Skeletal muscle satellite cell (primary cell): Measurements from ENCODE around the gene SOX6. TPM values are rescaled to one million over a fixed set of nuclear protein-coding genes. Genes with fewer than 3 reads are reported as not detected.
"Not testable (repeated sequence)": the region's sequence is repeated elsewhere in the genome, so short reads cannot be mapped to it uniquely, and the experiment has no call there.

Experiments
- H3K27me3 ChIP-seq: 2 replicates; pipeline ENCODE4 v1.7.0; 2013; ENCODE audit warnings: low read length; ENCODE audit not compliant: control insufficient read depth, insufficient read depth
- H3K36me3 ChIP-seq: 2 replicates; pipeline ENCODE4 v1.7.0; 2013; ENCODE audit warnings: mild to moderate bottlenecking, control low read depth, low read length; ENCODE audit not compliant: insufficient read depth
- H3K4me1 ChIP-seq: 2 replicates; pipeline ENCODE4 v1.7.0; 2013; ENCODE audit warnings: low read length; ENCODE audit not compliant: control insufficient read depth, insufficient read depth
- H3K4me2 ChIP-seq: 2 replicates; pipeline ENCODE4 v1.7.0; 2013; ENCODE audit warnings: mild to moderate bottlenecking, low read length
- H3K4me3 ChIP-seq: 2 replicates; pipeline ENCODE4 v1.7.0; 2013; ENCODE audit warnings: low read length
- H3K9ac ChIP-seq: 2 replicates; pipeline ENCODE4 v1.7.0; 2013; ENCODE audit warnings: mild to moderate bottlenecking, low read depth, low read length, moderate library complexity
- H3K9me3 ChIP-seq: replicated peaks from 2 replicates; pipeline ENCODE4 v1.7.0; 2013; ENCODE audit warnings: mild to moderate bottlenecking, control low read depth, low read length
- total RNA-seq: library from RNA; depleted of rRNA; stranded (reverse); fragments of >200 nt; gene quantifications from 2 replicates; pipeline ENCODE4 v1.2.3, GENCODE V29; 2012; rRNA removed

Gene SOX6
- 0.51 and 0.66 TPM in 2 replicates for total RNA-seq

DNA sequence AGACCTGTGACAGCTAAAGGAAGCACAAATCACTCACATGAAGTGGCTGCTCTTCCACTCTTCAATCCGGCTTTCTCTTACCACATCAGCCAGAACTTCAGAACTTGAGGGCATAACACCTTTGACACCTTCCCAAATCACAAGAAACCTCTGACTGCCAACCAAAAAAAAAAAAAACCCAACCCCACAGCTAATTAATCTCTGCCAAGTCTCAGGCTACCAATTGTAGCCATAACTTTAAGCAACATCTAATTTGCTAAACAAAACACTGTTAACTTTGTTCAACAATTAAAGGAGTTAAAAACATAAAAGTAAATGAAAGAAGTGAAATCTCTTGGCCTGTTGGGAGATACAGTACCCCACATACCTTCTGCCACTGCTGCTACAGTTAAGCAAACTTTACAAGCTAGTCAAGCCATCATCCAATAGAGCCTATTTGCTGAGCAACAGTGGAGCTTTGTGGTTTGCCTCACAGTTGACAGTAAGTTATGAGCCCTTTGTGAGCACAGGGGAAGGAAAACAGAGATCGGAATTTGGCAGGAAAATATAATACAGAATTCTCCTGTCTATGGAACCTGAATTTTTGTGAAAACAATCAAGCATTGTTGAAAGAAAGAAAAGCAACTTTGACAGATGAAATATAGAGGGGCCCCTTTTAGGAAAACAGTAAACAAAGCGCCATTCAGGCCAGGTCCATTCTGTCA lies at the start of gene SOX6:
Gene SOX6, minus strand, starts transcription at position 490 of the 704 bp plus-strand sequence. CDS start 15,298 bp downstream, outside the sequence.
- Histone ChIP-seq H3K27me3 (no peaks in the 10 kb centered on the region), H3K9ac (no peak within 1 kb of the TSS), H3K4me1 (peaks cover 9% of the 10 kb centered on the region), H3K4me3 (no peak within 1 kb of the TSS), H3K4me2 (peak within 1 kb of the TSS; percentile 3), H3K36me3 (no peaks in the 10 kb centered on the region), H3K9me3 (no peaks in the 10 kb centered on the region)

DNA sequence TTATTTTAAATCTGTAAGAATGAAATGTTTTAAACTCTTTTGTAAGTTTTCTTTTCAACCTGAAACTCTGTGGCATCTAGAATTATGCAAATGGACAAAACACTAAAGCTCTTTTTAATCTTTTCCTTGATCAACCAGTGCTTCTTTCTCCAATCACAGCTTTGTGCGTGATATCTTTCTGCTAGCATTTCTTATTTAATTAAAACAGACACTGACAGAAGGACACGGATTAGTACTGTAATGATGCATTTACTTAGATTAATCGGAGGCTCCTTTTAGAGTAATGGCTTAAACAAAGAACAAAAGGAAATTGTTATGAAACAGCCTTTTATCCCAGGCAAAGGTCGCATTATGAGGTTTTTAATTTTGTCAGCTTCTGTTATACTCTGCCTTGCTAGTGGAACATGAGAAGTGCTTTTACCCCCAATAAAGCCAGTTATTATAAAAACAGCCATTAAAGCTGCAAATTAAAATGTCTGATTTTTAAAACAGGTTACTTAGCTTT lies 48.5 kb upstream of the SOX6 start:
- Histone ChIP-seq H3K27me3 (no peaks in the 10 kb centered on the region), H3K4me2 (no peak overlapping the region), H3K4me1 (no peaks in the 10 kb centered on the region), H3K4me3 (no peak overlapping the region), H3K9me3 (no peaks in the 10 kb centered on the region), H3K9ac (no peak overlapping the region), H3K36me3 (no peaks in the 10 kb centered on the region)

DNA sequence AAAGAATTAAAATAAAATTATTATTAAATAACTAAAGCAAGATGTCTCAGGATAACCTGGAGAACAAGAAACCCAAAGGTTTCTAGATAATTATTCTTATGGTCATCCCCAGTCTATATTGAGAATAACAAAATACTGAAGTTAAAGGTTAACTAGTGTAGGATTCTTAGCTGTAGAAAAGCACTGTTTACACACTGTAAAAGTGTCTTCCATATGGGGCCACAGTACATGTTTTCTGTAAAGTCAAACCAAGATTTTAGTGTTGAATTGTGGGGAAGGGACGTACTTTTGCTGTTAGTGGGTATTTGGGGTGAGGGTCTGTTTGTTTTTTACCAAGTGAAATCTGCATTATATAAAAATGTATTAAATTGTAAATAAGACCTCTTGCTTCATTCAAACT lies 47.5 kb upstream of the SOX6 start:
- Histone ChIP-seq H3K4me2 (no peak overlapping the region), H3K9me3 (no peaks in the 10 kb centered on the region), H3K36me3 (no peaks in the 10 kb centered on the region), H3K4me3 (no peak overlapping the region), H3K27me3 (no peaks in the 10 kb centered on the region), H3K4me1 (no peaks in the 10 kb centered on the region), H3K9ac (no peak overlapping the region)

DNA sequence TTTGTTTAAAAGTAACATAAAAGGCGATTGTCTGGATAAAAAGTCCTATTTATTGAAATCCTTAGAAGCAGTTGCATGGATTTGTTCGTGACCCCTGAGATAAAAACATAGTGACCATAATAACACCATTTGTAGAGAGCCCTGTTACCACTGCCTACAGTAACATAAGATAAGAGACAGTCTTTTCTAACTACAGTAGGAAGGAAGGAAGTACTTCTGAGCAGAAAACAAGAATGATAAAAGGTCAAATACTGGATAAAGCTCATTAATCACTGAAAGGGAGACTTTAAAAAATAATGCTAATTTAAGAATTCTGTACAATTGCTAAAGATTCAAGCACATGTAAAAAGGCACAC lies 47.1 kb upstream of the SOX6 start:
- Histone ChIP-seq H3K9me3 (no peaks in the 10 kb centered on the region), H3K4me2 (no peak overlapping the region)

DNA sequence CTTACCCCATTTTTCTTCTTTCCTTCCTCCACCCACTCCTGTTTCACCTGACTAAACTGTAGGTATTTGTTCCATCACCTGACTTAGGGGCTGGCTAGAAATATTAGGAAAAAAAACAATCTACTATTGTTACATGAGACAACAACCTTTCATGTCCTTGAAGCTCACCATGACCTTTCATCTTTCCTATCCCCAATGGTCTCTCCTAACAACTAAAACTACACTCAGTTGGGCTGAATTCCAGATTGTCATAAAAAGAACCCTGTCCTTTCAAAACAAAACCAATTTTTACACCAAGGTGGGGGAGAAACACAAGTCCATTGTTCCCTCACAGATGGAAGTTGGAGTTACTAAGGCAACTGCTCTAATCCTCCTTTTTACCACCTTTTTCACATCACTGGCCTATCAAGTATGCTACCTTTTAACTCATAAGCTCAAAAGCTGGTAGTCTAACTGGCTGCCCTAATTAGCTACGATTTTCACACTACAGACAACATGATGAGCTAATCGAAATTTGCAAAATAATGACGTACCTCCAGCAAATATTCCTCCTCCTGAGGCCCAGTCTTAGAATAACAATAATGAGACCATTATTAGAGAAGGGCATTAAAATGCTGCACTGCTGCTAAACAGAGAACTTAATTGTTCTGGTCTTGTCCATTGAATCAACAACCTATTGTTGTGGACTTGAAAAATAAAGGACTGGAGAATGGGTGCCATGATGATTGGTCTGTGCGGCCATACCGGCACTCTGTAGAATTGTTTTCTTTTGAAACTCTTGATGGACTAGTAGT lies 46.5 kb upstream of the SOX6 start:
- no peak overlapping the region for H3K4me2 ChIP-seq
- H3K4me3 ChIP-seq, result no peak overlapping the region

More for the DNA sequence above, 47.1 kb upstream of the SOX6 start:
- no peaks in the 10 kb centered on the region for H3K36me3 ChIP-seq
- no peak overlapping the region for H3K9ac ChIP-seq
- H3K4me1 ChIP-seq, result no peaks in the 10 kb centered on the region
- no peaks in the 10 kb centered on the region for H3K27me3 ChIP-seq
- H3K4me3 ChIP-seq, result no peak overlapping the region

DNA sequence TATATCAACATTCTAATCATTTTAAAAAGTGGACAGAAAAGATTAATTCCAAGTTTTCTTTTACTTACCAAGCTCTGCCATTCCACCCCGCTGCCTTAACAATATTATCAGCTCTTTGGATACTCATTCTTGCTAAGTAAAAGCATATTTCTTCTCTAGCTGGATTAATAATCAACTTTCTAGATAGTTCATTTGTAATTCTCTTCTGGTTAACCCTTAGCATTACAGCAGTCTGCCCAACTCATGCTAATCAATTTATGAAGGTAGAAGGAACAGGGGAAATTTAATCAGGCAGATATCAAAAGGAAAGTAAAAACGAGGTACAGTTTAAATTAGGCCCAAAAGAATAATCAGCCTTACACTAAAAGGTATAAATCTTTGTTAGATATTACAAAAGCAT lies 41.0 kb upstream of the SOX6 start:
- no peaks in the 10 kb centered on the region for H3K27me3 ChIP-seq
- H3K9ac ChIP-seq, result no peak overlapping the region
- H3K36me3 ChIP-seq, result no peaks in the 10 kb centered on the region
- no peaks in the 10 kb centered on the region for H3K9me3 ChIP-seq
- H3K4me3 ChIP-seq, result no peak overlapping the region
- no peak overlapping the region for H3K4me2 ChIP-seq
- peaks cover 8% of the 10 kb centered on the region for H3K4me1 ChIP-seq

More for the DNA sequence above, 46.5 kb upstream of the SOX6 start:
- Histone ChIP-seq H3K9me3 (no peaks in the 10 kb centered on the region), H3K9ac (no peak overlapping the region), H3K27me3 (no peaks in the 10 kb centered on the region), H3K36me3 (no peaks in the 10 kb centered on the region), H3K4me1 (no peaks in the 10 kb centered on the region)

DNA sequence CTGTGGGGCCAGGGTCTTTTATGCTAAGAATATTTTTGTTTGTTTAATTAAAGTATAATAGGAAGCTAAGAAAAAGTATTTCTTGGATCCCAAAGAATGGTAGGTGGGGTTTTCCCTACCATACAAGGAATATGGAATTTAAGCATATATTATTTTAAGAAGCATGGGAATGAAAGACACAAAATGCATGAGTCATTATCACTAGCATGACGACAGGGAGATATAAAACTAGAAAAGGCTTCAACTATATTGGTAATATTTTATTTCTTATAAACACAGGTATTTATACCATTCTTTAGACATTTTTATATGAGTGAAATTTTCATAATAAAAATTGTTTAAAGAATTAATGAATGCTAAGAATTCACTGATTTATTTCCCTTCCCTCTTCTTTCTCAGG lies 39.3 kb upstream of the SOX6 start:
- Histone ChIP-seq H3K9ac (no peak overlapping the region), H3K27me3 (no peaks in the 10 kb centered on the region), H3K4me3 (no peak overlapping the region), H3K4me1 (peaks cover 8% of the 10 kb centered on the region), H3K9me3 (no peaks in the 10 kb centered on the region), H3K4me2 (no peak overlapping the region), H3K36me3 (no peaks in the 10 kb centered on the region)

DNA sequence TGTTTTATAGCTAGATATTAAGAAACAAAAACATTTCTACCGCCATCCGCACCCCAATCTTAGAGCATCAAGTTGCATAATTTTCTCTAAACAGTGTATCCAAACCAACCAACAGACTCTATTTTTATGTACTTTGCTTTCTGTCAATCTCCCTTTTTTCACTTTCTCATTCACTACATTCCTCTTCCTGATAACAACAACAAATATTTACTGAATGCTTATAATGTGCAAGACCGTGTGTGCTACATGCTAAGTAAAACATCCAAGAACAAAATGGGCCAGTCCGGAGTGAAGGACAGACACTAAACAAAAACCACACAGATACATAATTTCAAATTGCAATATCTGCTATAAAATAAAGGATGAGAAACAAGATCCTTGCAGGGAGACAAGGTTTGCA lies 38.6 kb upstream of the SOX6 start:
- Histone ChIP-seq H3K36me3 (no peaks in the 10 kb centered on the region), H3K4me2 (no peak overlapping the region), H3K4me1 (peaks cover 8% of the 10 kb centered on the region), H3K4me3 (no peak overlapping the region), H3K27me3 (no peaks in the 10 kb centered on the region), H3K9ac (no peak overlapping the region), H3K9me3 (no peaks in the 10 kb centered on the region)

DNA sequence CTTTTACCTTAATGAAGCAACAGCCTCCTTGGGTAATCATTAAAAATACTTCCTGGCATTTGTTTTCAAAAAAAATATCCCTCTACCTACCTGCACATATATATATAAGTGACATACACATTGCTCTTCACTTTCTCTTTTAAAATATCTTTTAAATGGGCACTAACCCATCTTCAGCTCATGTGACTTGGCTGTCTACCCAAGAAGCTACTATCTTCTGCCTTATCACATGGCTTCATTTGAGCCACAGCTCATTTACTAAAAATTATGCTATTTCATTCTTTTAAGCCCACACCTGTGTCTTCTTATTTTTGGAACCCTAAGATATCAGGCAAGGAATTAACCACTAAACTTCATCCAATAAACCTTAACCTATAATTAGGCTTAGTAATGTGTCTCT lies 37.0 kb upstream of the SOX6 start:
- Histone ChIP-seq H3K4me1 (peaks cover 8% of the 10 kb centered on the region), H3K4me2 (no peak overlapping the region)

DNA sequence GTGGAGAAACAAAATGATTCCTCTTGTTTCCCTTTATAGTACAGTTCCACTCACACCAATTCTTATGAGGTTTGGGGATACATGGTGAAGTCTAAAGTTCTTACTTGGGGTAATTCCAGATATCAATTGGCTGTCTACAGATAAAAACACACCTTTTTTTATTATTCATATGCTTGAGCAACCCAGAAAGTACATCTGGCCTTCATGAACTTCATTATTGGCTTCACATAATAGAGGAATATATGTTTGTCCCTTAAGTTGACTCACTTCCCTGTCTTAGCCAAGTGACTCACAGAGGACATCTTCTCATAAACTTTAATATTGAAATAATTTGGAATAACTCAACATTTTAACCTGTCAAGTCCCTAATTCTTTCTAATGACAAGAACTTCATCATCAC lies 36.3 kb upstream of the SOX6 start:
- H3K4me3 ChIP-seq, result no peak overlapping the region
- H3K9me3 ChIP-seq, result no peaks in the 10 kb centered on the region
- H3K4me2 ChIP-seq, result no peak overlapping the region
- no peaks in the 10 kb centered on the region for H3K27me3 ChIP-seq
- H3K4me1 ChIP-seq, result peaks cover 8% of the 10 kb centered on the region
- H3K9ac ChIP-seq, result no peak overlapping the region
- H3K36me3 ChIP-seq, result no peaks in the 10 kb centered on the region

More for the DNA sequence above, 37.0 kb upstream of the SOX6 start:
- Histone ChIP-seq H3K9me3 (no peaks in the 10 kb centered on the region), H3K4me3 (no peak overlapping the region), H3K27me3 (no peaks in the 10 kb centered on the region), H3K9ac (no peak overlapping the region), H3K36me3 (no peaks in the 10 kb centered on the region)

DNA sequence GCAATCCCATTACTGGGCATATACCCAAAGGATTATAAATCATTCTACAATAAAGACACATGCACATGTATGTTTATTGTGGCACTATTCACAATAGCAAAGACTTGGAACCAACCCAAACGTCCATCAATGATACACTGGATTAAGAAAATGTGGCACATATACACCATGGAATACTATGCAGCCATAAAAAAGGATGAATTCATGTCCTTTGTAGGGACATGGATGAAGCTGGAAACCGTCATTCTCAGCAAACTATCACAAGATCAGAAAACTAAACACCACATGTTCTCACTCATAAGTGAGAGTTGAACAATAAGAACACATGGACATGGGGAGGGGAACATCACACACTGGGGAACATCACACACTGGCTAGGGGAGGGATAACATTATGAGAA lies 34.5 kb upstream of the SOX6 start:
- not testable (repeated sequence) for H3K4me1 ChIP-seq

More for the DNA sequence above, 34.5 kb upstream of the SOX6 start:
- H3K9ac ChIP-seq, H3K9me3 ChIP-seq, H3K27me3 ChIP-seq, H3K4me2 ChIP-seq, H3K36me3 ChIP-seq, H3K4me3 ChIP-seq: not testable (repeated sequence)
